Smooth muscle cell (in vitro differentiated cells): ENCODE measurements around the gene KISS1. TPM values are rescaled to one million over a fixed set of nuclear protein-coding genes. Genes with fewer than 3 reads are reported as not detected.

ENCODE experiments used
- DNase-seq: peaks from one replicate; lab custom pipeline; 2025; ENCODE audit not compliant: unreplicated experiment; lab: John Stamatoyannopoulos, UW
- H2AFZ ChIP-seq: fragments of 200-600 bp; sonication (generic); 2 replicates; pipeline ENCODE4 v1.6.0; 2016; ENCODE audit warnings: antibody characterized with exemption, low read depth, mild to moderate bottlenecking
- H3F3A ChIP-seq: fragments of 200-600 bp; sonication (generic); 2 replicates; pipeline ENCODE4 v1.6.0; 2017; ENCODE audit warnings: antibody characterized with exemption, low read depth
- H3K27ac ChIP-seq: fragments of 200-600 bp; sonication (generic); 2 replicates; pipeline ENCODE4 v1.5.1; 2016; ENCODE audit warnings: low read depth, mild to moderate bottlenecking
- H3K27me3 ChIP-seq: fragments of 200-600 bp; sonication (generic); 2 replicates; pipeline ENCODE4 v1.6.1; 2016; ENCODE audit warnings: low read depth, mild to moderate bottlenecking
- H3K36me3 ChIP-seq: fragments of 200-600 bp; sonication (generic); 2 replicates; pipeline ENCODE4 v1.5.1; 2016; ENCODE audit warnings: low read depth
- H3K4me1 ChIP-seq: fragments of 200-600 bp; sonication (generic); 2 replicates; pipeline ENCODE4 v1.5.1; 2016; ENCODE audit warnings: low read depth
- H3K4me2 ChIP-seq: fragments of 200-600 bp; sonication (generic); 2 replicates; pipeline ENCODE4 v1.6.0; 2016; ENCODE audit warnings: mild to moderate bottlenecking
- H3K4me3 ChIP-seq: fragments of 200-600 bp; sonication (generic); 2 replicates; pipeline ENCODE4 v1.5.1; 2016; ENCODE audit warnings: mild to moderate bottlenecking
- H3K79me2 ChIP-seq: fragments of 200-600 bp; sonication (generic); 2 replicates; pipeline ENCODE4 v1.6.0; 2016; ENCODE audit warnings: low read depth, mild to moderate bottlenecking
- H3K9ac ChIP-seq: fragments of 200-600 bp; sonication (generic); 2 replicates; pipeline ENCODE4 v1.6.0; 2016; ENCODE audit warnings: low read depth
- H3K9me3 ChIP-seq: fragments of 200-600 bp; sonication (generic); replicated peaks from 2 replicates; pipeline ENCODE4 v1.5.1; 2016; ENCODE audit warnings: low read depth
- H4K20me1 ChIP-seq: fragments of 200-600 bp; sonication (generic); 2 replicates; pipeline ENCODE4 v1.6.0; 2016; ENCODE audit warnings: low read depth
- WGBS: methylation state at CpG from one replicate; pipeline ENCODE4 v1.1.7; 2016; ENCODE audit warnings: low lambda C conversion rate; 5-methylcytosine and 5-hydroxymethylcytosine counted together
- polyA plus RNA-seq: library from polyadenylated mRNA; unstranded; fragments of >200 nt; fragmentation: Nextera tagmentation; extraction: Ambion mirVana; gene quantifications from 2 replicates; pipeline ENCODE4 v1.2.1, GENCODE V29; 2016
- total RNA-seq: library from RNA; depleted of rRNA; stranded (reverse); fragments of >200 nt; gene quantifications from 2 replicates; pipeline ENCODE4 v1.2.3, GENCODE V29; 2014
- TF ChIP-seq, protein P1 (sequence below): fragments of 200-600 bp; sonication (generic); IDR thresholded peaks from 2 replicates; pipeline ENCODE4 v1.5.1; 2017; ENCODE audit warnings: borderline replicate concordance, mild to moderate bottlenecking, antibody characterized with exemption; ENCODE audit not compliant: insufficient read depth, poor library complexity, severe bottlenecking

Gene KISS1
- total and polyA plus RNA-seq, 2 experiments from 2014 or later, result 0.72 to 1.2 TPM

DNA sequence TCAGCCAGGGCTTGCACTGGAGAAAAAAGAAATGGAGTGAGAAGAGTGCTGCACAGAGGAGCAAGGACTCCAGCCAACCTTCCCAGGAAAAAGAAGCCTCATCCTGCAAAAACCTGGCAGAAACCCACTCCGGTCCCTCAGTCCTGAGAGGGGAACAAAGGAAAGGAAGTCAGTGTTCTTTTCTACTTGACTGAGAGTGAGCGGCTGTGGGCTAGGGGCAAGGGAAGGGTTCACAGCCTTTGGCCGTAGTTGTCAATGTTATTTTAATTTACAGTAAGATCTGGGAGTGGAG lies 26.4 kb upstream of the KISS1 start:
- no peak overlapping the region for H3K4me3 ChIP-seq
- no peaks in the 10 kb centered on the region for H3K4me1 ChIP-seq
- H3K79me2 ChIP-seq, result no peaks in the 10 kb centered on the region
- peaks cover 8% of the 10 kb centered on the region for H3F3A ChIP-seq
- no peaks in the 10 kb centered on the region for H3K36me3 ChIP-seq
- no peak overlapping the region for H2AFZ ChIP-seq
- H4K20me1 ChIP-seq, result no peaks in the 10 kb centered on the region
- H3K9ac ChIP-seq, result no peak overlapping the region
- H3K9me3 ChIP-seq, result no peaks in the 10 kb centered on the region
- no peak for DNase-seq
- no peak overlapping the region for H3K4me2 ChIP-seq
- H3K27me3 ChIP-seq, result no peaks in the 10 kb centered on the region
- H3K27ac ChIP-seq, result no peak overlapping the region
- 92% methylated on average over 3 of the region's 3 CpGs for WGBS
- TF ChIP-seq, protein P1, sequence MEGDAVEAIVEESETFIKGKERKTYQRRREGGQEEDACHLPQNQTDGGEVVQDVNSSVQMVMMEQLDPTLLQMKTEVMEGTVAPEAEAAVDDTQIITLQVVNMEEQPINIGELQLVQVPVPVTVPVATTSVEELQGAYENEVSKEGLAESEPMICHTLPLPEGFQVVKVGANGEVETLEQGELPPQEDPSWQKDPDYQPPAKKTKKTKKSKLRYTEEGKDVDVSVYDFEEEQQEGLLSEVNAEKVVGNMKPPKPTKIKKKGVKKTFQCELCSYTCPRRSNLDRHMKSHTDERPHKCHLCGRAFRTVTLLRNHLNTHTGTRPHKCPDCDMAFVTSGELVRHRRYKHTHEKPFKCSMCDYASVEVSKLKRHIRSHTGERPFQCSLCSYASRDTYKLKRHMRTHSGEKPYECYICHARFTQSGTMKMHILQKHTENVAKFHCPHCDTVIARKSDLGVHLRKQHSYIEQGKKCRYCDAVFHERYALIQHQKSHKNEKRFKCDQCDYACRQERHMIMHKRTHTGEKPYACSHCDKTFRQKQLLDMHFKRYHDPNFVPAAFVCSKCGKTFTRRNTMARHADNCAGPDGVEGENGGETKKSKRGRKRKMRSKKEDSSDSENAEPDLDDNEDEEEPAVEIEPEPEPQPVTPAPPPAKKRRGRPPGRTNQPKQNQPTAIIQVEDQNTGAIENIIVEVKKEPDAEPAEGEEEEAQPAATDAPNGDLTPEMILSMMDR, result no peak

DNA sequence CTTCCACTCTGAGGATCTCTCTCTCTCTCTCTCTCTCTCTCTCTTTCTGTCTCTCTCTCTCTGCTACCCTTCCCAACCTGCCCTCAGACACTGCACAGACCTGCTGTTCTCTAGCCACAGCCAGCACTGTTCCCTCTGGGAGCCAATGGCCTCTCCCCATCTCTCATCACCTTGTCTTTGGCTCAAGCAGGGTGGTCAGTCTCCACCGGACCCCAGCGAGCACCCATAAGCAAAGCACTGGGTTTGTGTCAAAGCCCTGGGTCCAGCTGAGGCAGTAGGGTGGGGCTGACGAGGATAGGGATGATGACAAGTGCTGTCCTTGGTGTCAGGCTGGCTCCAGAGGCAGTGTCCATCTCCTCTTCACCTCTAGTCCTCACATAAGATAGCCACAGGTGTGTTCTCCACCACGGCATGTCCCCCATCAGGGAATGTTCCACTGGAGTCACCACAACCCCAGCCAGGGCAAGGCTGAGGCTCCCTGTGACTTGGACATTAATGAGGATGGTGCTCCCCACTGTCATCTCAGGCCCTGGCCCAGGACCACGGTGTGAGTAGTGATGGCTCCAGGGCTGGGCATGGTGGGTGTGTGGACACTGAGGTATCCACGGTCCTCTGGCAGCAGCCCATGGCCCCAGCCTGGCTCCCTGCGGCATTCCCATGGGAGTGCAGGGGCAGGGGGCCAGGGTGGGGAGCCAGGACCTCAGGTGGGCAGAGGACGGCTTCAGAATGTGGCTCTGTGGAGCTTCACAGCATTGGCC lies 25.9 kb upstream of the KISS1 start:
- H3K36me3 ChIP-seq, result no peaks in the 10 kb centered on the region
- 96% methylated on average over 8 of the region's 8 CpGs for WGBS
- H3K4me3 ChIP-seq, result no peak overlapping the region
- no peaks in the 10 kb centered on the region for H3K27me3 ChIP-seq
- no peak overlapping the region for H3K4me2 ChIP-seq
- TF ChIP-seq, protein P1, result no peak
- H3K4me1 ChIP-seq, result no peaks in the 10 kb centered on the region
- peaks cover 8% of the 10 kb centered on the region for H3F3A ChIP-seq
- H3K9me3 ChIP-seq, result no peaks in the 10 kb centered on the region
- H3K79me2 ChIP-seq, result no peaks in the 10 kb centered on the region
- H3K9ac ChIP-seq, result no peak overlapping the region
- H2AFZ ChIP-seq, result no peak overlapping the region
- H3K27ac ChIP-seq, result no peak overlapping the region
- H4K20me1 ChIP-seq, result no peaks in the 10 kb centered on the region
- no peak for DNase-seq

DNA sequence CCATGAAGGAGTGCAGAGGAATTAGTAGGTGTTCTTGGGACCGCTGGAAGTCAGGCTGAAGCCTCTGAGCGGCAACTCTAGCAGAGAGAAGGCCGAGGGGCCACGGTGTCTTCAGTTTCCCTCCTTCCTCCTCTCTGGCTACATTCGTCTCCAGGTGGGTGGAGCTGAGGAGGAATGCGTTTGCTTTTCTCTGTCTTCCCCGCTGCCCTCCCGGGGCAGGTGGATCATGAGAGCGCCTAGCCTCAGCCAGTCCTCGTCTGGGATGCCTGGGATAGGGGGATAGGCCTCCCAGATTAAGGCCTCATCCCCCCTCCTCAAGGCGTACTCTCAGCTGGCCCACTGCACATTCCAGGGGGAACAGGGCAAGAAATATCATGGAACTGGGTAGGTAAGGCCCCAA lies 25.0 kb upstream of the KISS1 start:
- TF ChIP-seq, protein P1, result no peak
- no peaks in the 10 kb centered on the region for H3K4me1 ChIP-seq
- H3K79me2 ChIP-seq, result no peaks in the 10 kb centered on the region
- no peak overlapping the region for H2AFZ ChIP-seq
- no peak overlapping the region for H3K9ac ChIP-seq
- WGBS, result 84% methylated on average over 11 of the region's 11 CpGs
- no peaks in the 10 kb centered on the region for H3K9me3 ChIP-seq
- no peak overlapping the region for H3K4me2 ChIP-seq
- peaks cover 8% of the 10 kb centered on the region for H3F3A ChIP-seq
- H3K27ac ChIP-seq, result no peak overlapping the region
- DNase-seq, result no peak
- no peak overlapping the region for H3K4me3 ChIP-seq
- no peaks in the 10 kb centered on the region for H4K20me1 ChIP-seq
- peaks cover 2% of the 10 kb centered on the region for H3K27me3 ChIP-seq
- no peaks in the 10 kb centered on the region for H3K36me3 ChIP-seq

DNA sequence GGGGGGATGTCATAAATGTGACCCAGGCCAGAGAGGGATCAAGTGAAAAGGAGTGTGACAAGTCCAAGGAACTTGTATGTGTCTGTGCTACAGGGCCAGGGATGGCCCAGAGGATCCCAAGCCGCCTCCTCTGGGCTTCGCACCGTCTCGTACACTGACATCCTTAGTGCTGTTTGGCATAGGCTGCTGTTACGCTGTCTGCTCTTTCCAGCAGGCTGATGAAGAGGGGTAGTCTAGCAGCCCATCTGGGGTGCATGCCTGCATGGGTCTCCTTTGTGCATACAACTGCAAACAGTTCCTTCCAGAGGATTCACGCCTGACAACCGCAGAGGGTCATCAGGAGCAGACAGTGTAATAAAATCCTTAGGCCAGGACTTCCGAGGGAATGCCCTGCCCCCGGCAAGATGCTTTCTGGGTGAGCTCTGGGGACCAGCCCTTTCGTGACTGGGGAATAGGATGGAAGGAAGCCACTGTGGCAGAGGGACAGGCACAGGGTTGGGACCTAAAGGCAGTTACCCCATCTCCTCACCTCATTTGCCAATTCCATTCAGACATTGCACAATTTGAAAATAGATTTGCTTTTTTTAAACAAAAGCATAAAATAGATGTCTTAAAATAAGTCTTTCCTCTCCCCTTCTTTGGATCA lies 23.8 kb upstream of the KISS1 start:
- Histone ChIP-seq H4K20me1 (no peaks in the 10 kb centered on the region), H3K4me3 (no peak overlapping the region), H3K27me3 (peaks cover 5% of the 10 kb centered on the region), H3K4me1 (no peaks in the 10 kb centered on the region), H3K36me3 (no peaks in the 10 kb centered on the region), H3K79me2 (no peaks in the 10 kb centered on the region), H3F3A (peaks cover 4% of the 10 kb centered on the region), H3K9ac (no peak overlapping the region), H3K9me3 (no peaks in the 10 kb centered on the region), H3K27ac (no peak overlapping the region), H3K4me2 (no peak overlapping the region), H2AFZ (no peak overlapping the region)
- TF ChIP-seq, protein P1, result no peak
- no peak for DNase-seq
- WGBS, result 70% methylated on average over 10 of the region's 10 CpGs
